DOHH2 (cell line): Measurements from ENCODE around the gene OXTR.

Experiments used
- H3F3A ChIP-seq: fragments of 200-600 bp; sonication (generic), shearing (Covaris generic); 2 replicates; pipeline ENCODE4 v1.6.0; 2016; ENCODE audit warnings: antibody characterized with exemption, mild to moderate bottlenecking; ENCODE audit not compliant: control insufficient read depth, insufficient read depth
- H3K27ac ChIP-seq: fragments of 200-600 bp; sonication (generic); 2 replicates; pipeline ENCODE4 v1.5.1; 2014; ENCODE audit warnings: low read depth, mild to moderate bottlenecking, low read length, moderate library complexity
- H3K27me3 ChIP-seq: fragments of 200-600 bp; sonication (generic); 2 replicates; pipeline ENCODE4 v1.6.1; 2014; ENCODE audit warnings: mild to moderate bottlenecking, low read length, mixed read lengths; ENCODE audit not compliant: control insufficient read depth
- H3K36me3 ChIP-seq: fragments of 200-600 bp; sonication (generic); 2 replicates; pipeline ENCODE4 v1.6.1; 2014; ENCODE audit warnings: mild to moderate bottlenecking, low read length, moderate library complexity, mixed read lengths; ENCODE audit not compliant: control insufficient read depth
- H3K4me1 ChIP-seq: fragments of 200-600 bp; sonication (generic); 2 replicates; pipeline ENCODE4 v1.6.1; 2014; ENCODE audit warnings: mild to moderate bottlenecking, low read length, mixed read lengths; ENCODE audit not compliant: control insufficient read depth
- H3K4me2 ChIP-seq: fragments of 200-600 bp; sonication (generic); 2 replicates; pipeline ENCODE4 v1.6.0; 2014; ENCODE audit warnings: mild to moderate bottlenecking, low read length, moderate library complexity
- H3K4me3 ChIP-seq: fragments of 200-600 bp; sonication (generic); 2 replicates; pipeline ENCODE4 v1.5.1; 2014; ENCODE audit warnings: mild to moderate bottlenecking, low read length, mixed read lengths
- H3K79me2 ChIP-seq: fragments of 200-600 bp; sonication (generic); 2 replicates; pipeline ENCODE4 v1.6.1; 2014; ENCODE audit warnings: mild to moderate bottlenecking, low read length, mixed read lengths; ENCODE audit not compliant: control insufficient read depth
- H3K9me2 ChIP-seq: fragments of 200-600 bp; sonication (generic); replicated peaks from 2 replicates; pipeline ENCODE4 v1.6.1; 2014; ENCODE audit warnings: mild to moderate bottlenecking, low read length, mixed read lengths; ENCODE audit not compliant: control insufficient read depth
- H3K9me3 ChIP-seq: fragments of 200-600 bp; sonication (generic); 2 replicates; pipeline ENCODE4 v1.6.1; 2014; ENCODE audit warnings: antibody characterized with exemption, low read length, mixed read lengths; ENCODE audit not compliant: control insufficient read depth, insufficient read depth
- H4K20me1 ChIP-seq: fragments of 200-600 bp; sonication (generic); 2 replicates; pipeline ENCODE4 v1.6.0; 2014; ENCODE audit warnings: low read depth, mild to moderate bottlenecking, antibody characterized with exemption, low read length, moderate library complexity; ENCODE audit not compliant: control insufficient read depth, insufficient read depth
- EZH2phosphoT487 ChIP-seq: fragments of 200-600 bp; sonication (generic); IDR thresholded peaks from 2 replicates; pipeline ENCODE4 v1.6.1; 2017; ENCODE audit warnings: borderline replicate concordance, mild to moderate bottlenecking, antibody characterized with exemption, low read length, moderate library complexity, mixed read lengths
- TF ChIP-seq, protein P1 (sequence below): fragments of 200-600 bp; sonication (generic); IDR thresholded peaks from one replicate; pipeline ENCODE4 v1.5.1; 2014; ENCODE audit warnings: antibody characterized with exemption, mild to moderate bottlenecking, low read depth, low read length; ENCODE audit not compliant: poor library complexity, severe bottlenecking

The OXTR gene

DNA sequence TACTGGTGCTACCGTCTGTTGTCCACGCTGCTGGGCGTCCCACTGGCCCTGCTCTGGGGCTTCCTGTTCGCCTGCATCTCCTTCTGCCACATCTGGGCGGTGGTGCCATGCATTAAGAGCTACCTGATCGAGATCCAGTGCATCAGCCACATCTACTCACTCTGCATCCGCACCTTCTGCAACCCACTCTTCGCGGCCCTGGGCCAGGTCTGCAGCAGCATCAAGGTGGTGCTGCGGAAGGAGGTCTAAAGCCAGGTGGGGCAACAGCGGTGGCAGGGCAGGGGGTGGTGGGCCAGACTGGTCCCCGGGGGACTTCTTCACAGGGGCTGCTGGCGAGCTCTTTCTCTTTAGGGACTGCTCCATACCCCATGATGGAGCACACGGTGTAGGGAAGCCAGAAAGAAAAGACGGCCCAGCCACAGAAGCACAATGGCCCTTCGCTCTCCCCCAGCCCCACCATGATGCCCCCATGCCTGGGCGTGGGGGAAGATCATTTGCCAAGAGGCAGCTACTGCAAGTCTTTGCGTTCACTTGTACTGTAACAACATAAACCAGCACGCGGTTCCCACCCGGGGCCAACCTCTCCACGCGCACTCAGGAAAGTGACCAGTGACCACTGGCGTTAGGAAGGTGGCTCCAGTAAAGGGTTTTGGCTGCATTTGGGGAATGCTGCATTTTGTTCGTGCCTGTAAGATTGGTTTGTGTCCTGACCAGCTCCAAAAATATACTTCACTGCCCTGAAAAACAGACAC is 23.6 kb downstream of the OXTR start:
- Histone ChIP-seq H3K79me2 (no peaks in the 10 kb centered on the region), H3K9me2 (no peaks in the 10 kb centered on the region), H3K4me2 (no peak overlapping the region), H3K4me1 (no peaks in the 10 kb centered on the region), H3K36me3 (no peaks in the 10 kb centered on the region), H3F3A (no peaks in the 10 kb centered on the region), H3K9me3 (no peaks in the 10 kb centered on the region), H4K20me1 (no peaks in the 10 kb centered on the region), H3K4me3 (no peak overlapping the region), H3K27me3 (peaks cover 16% of the 10 kb centered on the region), H3K27ac (no peak overlapping the region)
- TF ChIP-seq, protein P1, sequence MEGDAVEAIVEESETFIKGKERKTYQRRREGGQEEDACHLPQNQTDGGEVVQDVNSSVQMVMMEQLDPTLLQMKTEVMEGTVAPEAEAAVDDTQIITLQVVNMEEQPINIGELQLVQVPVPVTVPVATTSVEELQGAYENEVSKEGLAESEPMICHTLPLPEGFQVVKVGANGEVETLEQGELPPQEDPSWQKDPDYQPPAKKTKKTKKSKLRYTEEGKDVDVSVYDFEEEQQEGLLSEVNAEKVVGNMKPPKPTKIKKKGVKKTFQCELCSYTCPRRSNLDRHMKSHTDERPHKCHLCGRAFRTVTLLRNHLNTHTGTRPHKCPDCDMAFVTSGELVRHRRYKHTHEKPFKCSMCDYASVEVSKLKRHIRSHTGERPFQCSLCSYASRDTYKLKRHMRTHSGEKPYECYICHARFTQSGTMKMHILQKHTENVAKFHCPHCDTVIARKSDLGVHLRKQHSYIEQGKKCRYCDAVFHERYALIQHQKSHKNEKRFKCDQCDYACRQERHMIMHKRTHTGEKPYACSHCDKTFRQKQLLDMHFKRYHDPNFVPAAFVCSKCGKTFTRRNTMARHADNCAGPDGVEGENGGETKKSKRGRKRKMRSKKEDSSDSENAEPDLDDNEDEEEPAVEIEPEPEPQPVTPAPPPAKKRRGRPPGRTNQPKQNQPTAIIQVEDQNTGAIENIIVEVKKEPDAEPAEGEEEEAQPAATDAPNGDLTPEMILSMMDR, result no peak
- no peak for TF ChIP-seq EZH2phosphoT487

DNA sequence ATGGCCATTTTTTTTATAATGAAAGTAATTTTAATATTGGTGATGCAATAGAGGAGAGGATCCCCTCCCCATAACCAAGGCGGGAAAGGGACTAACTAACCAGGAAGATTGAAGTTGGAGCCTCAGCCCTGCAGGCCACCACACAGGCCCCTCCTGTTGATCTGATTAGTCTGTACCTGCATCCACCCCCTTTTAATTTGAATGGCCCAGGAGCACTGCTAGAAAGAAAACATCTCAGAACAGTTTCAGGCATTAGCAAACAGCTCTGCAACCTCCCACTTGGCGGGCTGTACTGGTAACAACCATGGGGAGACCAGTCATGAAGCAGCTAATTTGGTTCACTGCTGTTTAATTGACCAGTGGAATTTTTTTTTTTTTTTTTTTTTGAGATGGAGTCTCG is 25.5 kb downstream of the OXTR start:
- Histone ChIP-seq H3K4me1 (no peaks in the 10 kb centered on the region), H3K9me2 (no peaks in the 10 kb centered on the region), H3K79me2 (no peaks in the 10 kb centered on the region), H3K4me3 (no peak overlapping the region), H3K36me3 (no peaks in the 10 kb centered on the region), H4K20me1 (no peaks in the 10 kb centered on the region), H3K27ac (no peak overlapping the region), H3K27me3 (peaks cover 13% of the 10 kb centered on the region), H3K9me3 (no peaks in the 10 kb centered on the region), H3F3A (no peaks in the 10 kb centered on the region), H3K4me2 (no peak overlapping the region)
- no peak for TF ChIP-seq EZH2phosphoT487
- TF ChIP-seq, protein P1, result no peak

DNA sequence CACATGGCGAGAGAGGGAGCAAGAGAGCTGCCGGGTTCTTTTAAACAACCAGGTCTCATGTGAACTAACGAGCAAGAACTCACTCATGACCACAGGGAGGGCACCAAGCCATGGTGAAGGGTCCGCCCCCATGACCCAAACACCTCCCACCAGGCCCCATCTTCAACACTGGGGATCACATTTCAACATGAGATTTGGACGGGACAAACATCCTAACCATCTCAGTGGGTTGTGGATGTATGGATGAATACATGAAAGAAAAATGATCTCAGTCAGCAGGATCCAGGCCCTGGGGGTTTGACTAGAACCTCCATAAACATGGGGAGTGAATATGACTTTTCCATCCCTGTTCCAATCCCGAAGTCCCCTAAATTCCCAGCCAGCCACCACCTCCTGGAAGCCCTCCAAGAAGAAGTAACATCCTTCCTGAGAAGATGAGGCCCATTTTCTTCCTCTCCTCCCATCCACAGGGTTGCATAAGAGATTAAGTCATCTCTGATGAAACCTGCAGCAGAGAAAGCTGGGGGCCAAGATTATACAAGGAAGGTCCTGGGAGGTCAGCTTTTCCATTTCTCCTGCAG is 26.3 kb downstream of the OXTR start:
- Histone ChIP-seq H4K20me1 (no peaks in the 10 kb centered on the region), H3K9me3 (no peaks in the 10 kb centered on the region), H3K9me2 (no peaks in the 10 kb centered on the region), H3K4me3 (no peak overlapping the region), H3K4me2 (no peak overlapping the region), H3K79me2 (no peaks in the 10 kb centered on the region), H3F3A (no peaks in the 10 kb centered on the region), H3K4me1 (no peaks in the 10 kb centered on the region), H3K27me3 (peaks cover 13% of the 10 kb centered on the region), H3K36me3 (no peaks in the 10 kb centered on the region), H3K27ac (no peak overlapping the region)
- TF ChIP-seq EZH2phosphoT487, result no peak
- TF ChIP-seq, protein P1, result no peak
